Breast epithelium (tissue), 4 donors: ENCODE results near the gene AGBL1. TPM values are rescaled to one million over a fixed set of nuclear protein-coding genes. Genes with fewer than 3 reads are reported as not detected.

Source experiments
- DNase-seq, 2 donors: peaks; one replicate each; pipeline ENCODE4 v3.0.0-alpha.2; 2019; ENCODE audit warnings: low spot score in 2 of 2
- H3K27ac ChIP-seq, 2 donors: fragments of 200-600 bp; sonication (generic) in 1 of 2; one replicate each; pipeline ENCODE4 v1.5.1; 2016 to 2019; ENCODE audit warnings: mild to moderate bottlenecking in 1 of 2
- H3K27me3 ChIP-seq, 2 donors: fragments of 200-600 bp; sonication (generic) in 1 of 2; one replicate each; pipeline versions ENCODE4 v1.5.1 to v1.6.0; 2017 to 2019; ENCODE audit warnings: control low read depth in 1 of 2, mild to moderate bottlenecking in 1 of 2
- H3K36me3 ChIP-seq: fragments of 200-600 bp; one replicate; pipeline ENCODE4 v1.5.1; 2019
- H3K4me1 ChIP-seq, 2 donors: fragments of 200-600 bp; sonication (generic); one replicate each; pipeline ENCODE4 v1.5.1; 2016 to 2019; ENCODE audit warnings: control low read depth in 1 of 2
- H3K4me3 ChIP-seq, 3 donors: fragments of 200-600 bp; sonication (generic); 1 replicate in 2 of 3; 2 replicates in 1 of 3; pipeline ENCODE4 v1.5.1; 2016 to 2019; ENCODE audit warnings: mild to moderate bottlenecking in 3 of 3, moderate library complexity in 2 of 3
- H3K9me3 ChIP-seq, 2 donors: fragments of 200-600 bp; sonication (generic) in 1 of 2; one replicate each; pipeline ENCODE4 v1.5.1; 2016 to 2019; ENCODE audit warnings: control low read depth in 1 of 2
- CTCF ChIP-seq, 3 donors: fragments of 450-650 bp; IDR thresholded peaks; one replicate each; pipeline ENCODE4 v1.5.1; 2016 to 2017; ENCODE audit warnings: antibody characterized with exemption in 3 of 3, mild to moderate bottlenecking in 3 of 3, moderate library complexity in 3 of 3
- POLR2A ChIP-seq: fragments of 450-650 bp; IDR thresholded peaks from one replicate; pipeline ENCODE4 v1.6.1; 2016; ENCODE audit warnings: antibody characterized with exemption, mild to moderate bottlenecking, moderate library complexity
- POLR2AphosphoS5 ChIP-seq, 3 donors: sonication (generic); formaldehyde crosslinking; IDR thresholded peaks; one replicate each; pipeline ENCODE4 v1.6.1; 2017; ENCODE audit warnings: antibody characterized with exemption in 3 of 3
- intact Hi-C: fragments of 100-400 bp; cut with DNase I; formaldehyde crosslinking; loops from one replicate; pipeline ENCODE4 v1.15.1; 2023; ENCODE audit warnings: low total_unique reads
- total RNA-seq, 3 donors: library from RNA; depleted of rRNA; stranded (reverse); fragments of >200 nt; gene quantifications; one replicate each; pipeline ENCODE4 v1.1.0, GENCODE V29; 2016

The AGBL1 gene
- total RNA-seq, 3 donors from 2014 or later: not detected

- intact Hi-C loops: no loop called here
- Histone ChIP-seq H3K36me3 (no peaks in the 10 kb centered on the region), H3K4me3 (no peak overlapping the region), H3K9me3 (no peaks in the 10 kb centered on the region), H3K27ac (no peak overlapping the region), H3K4me1 (no peaks in the 10 kb centered on the region), H3K27me3 (peaks cover 0 to 1% of the 10 kb centered on the region in 2 donors)
- no peak for DNase-seq
- TF ChIP-seq POLR2AphosphoS5 (IDR thresholded peaks at IDR 0.05) (no peak), POLR2A (no peak), CTCF (IDR thresholded peaks at IDR 0.05) (no peak)
Observed at GRCh38 chr15:86317384-86317740, 237.7 kb downstream of the AGBL1 start.

GRCh38 chr15:86322629-86323028, 243.0 kb downstream of the AGBL1 start:
- no peaks in the 10 kb centered on the region for H3K4me1 ChIP-seq
- intact Hi-C loops: no loop called here
- no peaks in the 10 kb centered on the region for H3K9me3 ChIP-seq
- H3K4me3 ChIP-seq: no peak overlapping the region
- DNase-seq: no peak
- H3K36me3 ChIP-seq: no peaks in the 10 kb centered on the region
- no peaks in the 10 kb centered on the region for H3K27me3 ChIP-seq
- no peak overlapping the region for H3K27ac ChIP-seq
- TF ChIP-seq POLR2AphosphoS5 (IDR thresholded peaks at IDR 0.05): no peak
- TF ChIP-seq POLR2A: no peak
- TF ChIP-seq CTCF (IDR thresholded peaks at IDR 0.05): no peak

GRCh38 chr15:86327230-86327865, 247.7 kb downstream of the AGBL1 start:
- no peak for DNase-seq
- TF ChIP-seq POLR2A: no peak
- TF ChIP-seq CTCF (IDR thresholded peaks at IDR 0.05): no peak
- no peak for TF ChIP-seq POLR2AphosphoS5 (IDR thresholded peaks at IDR 0.05)
- H3K27ac ChIP-seq: no peak overlapping the region
- intact Hi-C loops: no loop called here
- no peaks in the 10 kb centered on the region for H3K36me3 ChIP-seq
- no peaks in the 10 kb centered on the region for H3K27me3 ChIP-seq
- no peaks in the 10 kb centered on the region for H3K4me1 ChIP-seq
- peaks cover 17 to 19% of the 10 kb centered on the region in 2 donors for H3K9me3 ChIP-seq
- H3K4me3 ChIP-seq: no peak overlapping the region

- Histone ChIP-seq H3K4me3 (no peak overlapping the region), H3K27ac (no peak overlapping the region), H3K27me3 (no peaks in the 10 kb centered on the region), H3K36me3 (no peaks in the 10 kb centered on the region), H3K9me3 (peaks cover 17 to 19% of the 10 kb centered on the region in 2 donors), H3K4me1 (no peaks in the 10 kb centered on the region)
- intact Hi-C loops: no loop called here
- no peak for TF ChIP-seq POLR2A
- TF ChIP-seq CTCF (IDR thresholded peaks at IDR 0.05): no peak
- TF ChIP-seq POLR2AphosphoS5 (IDR thresholded peaks at IDR 0.05): no peak
- DNase-seq: no peak
Observed at GRCh38 chr15:86328658-86329057, 249.0 kb downstream of the AGBL1 start.

- TF ChIP-seq POLR2A: no peak
- no peak for TF ChIP-seq POLR2AphosphoS5 (IDR thresholded peaks at IDR 0.05)
- TF ChIP-seq CTCF (IDR thresholded peaks at IDR 0.05): no peak
- Histone ChIP-seq H3K27me3 (no peaks in the 10 kb centered on the region), H3K4me3 (no peak overlapping the region), H3K36me3 (no peaks in the 10 kb centered on the region), H3K27ac (no peak overlapping the region), H3K4me1 (no peaks in the 10 kb centered on the region), H3K9me3 (peaks cover 17 to 19% of the 10 kb centered on the region in 2 donors)
- intact Hi-C loops: no loop called here
- DNase-seq: no peak
Observed at GRCh38 chr15:86329311-86330013, 249.8 kb downstream of the AGBL1 start.
